HG02981 (cell line): ENCODE results near the gene SRC.

Experiments
- ATAC-seq: cut with Tn5 transposase; IDR thresholded peaks from one replicate; pipeline ENCODE4 v1.9.1; 2021; ENCODE audit warnings: mild to moderate bottlenecking, moderate library complexity; ENCODE audit not compliant: unreplicated experiment

Gene SRC

DNA sequence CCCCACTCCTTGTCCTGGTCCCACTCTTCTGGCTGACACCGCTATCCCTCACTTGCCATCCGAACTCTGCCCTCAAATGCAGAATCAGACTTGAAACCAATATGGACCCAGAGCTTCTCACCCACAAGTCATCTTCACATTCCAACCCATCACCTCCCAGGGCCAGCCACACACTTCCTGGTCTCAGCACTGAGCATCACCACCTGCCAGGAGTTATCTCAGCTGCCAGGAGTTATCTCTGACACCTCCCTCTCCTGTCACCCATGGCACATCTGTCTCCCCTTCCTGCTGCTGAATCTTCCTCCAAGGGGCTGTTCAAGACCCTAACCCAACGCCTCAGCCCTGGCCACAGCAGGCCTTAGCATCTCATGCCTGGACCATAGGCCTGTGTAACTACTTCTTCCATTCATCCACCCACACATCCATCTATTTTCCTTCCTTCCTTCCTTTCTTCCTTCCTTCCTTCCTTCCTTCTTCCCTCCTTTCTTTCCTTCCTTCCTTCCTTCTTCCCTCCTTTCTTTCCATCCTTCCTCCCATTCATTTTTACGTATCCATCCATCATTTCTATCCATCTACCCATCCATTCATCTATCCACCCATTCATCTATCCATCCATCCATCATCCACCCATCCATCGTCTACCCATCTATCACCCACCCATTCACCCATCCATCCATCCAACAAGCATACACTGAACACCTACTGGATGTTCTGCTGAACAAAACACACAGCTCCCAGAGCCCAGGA, 100.5 kb downstream of the SRC start:
- ATAC-seq, result no peak

DNA sequence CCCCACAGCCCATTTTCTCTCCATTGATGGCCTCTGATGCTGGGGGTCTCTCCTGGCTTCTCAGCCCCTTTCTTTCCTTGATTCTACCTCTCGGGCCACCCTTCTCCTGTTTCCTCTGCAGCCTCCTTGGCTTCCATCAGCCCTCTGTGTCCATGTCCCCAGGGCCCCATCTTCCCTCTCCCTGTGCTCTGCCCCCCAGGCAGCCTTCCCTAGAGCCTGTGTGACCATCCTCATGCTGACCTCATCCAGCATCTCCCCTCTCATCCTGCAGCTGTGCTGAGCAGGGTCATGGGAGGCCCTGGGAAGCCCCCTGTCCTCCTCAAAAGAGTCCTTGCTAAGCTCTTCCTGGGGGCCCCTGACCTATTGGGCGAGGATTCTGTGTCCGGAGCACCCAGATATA, 101.7 kb downstream of the SRC start:
- ATAC-seq, result no peak

DNA sequence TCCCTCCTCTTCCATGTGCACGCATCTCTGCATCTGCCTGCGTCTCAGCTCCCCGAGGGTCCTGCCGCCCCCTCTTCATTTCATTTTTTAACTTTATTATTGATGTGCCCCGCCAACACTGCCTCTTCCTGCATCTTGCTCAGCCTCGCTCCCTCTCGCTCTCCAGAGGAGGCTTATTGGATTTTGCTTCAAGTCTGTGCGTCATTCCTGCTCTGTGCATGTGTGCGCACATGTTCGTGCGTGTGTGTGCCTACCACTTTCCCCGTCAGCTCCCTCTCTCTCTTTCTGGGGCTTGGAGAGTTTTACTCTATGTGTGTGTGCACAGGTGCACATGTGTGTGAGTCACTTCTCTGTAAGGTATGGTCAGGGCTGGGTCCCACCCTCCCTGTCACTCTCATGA, 103.3 kb downstream of the SRC start:
- no peak for ATAC-seq

DNA sequence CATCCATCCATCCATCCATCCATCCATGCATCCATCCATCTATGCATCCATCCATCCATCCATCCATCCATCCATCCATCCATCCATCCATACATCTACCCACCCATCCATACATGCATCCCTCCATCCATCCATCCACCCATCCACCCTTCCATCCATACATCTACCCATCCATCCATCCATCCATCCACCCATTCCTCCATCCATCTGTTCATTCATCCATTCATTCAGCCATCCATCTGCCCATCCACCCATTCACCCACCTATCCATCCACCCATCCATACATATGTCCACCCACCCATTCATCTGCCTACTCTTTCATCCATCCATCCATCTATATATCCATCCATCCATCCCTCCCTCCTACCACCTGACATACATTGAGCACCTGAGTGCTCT, 104.4 kb downstream of the SRC start:
- ATAC-seq, result no peak

DNA sequence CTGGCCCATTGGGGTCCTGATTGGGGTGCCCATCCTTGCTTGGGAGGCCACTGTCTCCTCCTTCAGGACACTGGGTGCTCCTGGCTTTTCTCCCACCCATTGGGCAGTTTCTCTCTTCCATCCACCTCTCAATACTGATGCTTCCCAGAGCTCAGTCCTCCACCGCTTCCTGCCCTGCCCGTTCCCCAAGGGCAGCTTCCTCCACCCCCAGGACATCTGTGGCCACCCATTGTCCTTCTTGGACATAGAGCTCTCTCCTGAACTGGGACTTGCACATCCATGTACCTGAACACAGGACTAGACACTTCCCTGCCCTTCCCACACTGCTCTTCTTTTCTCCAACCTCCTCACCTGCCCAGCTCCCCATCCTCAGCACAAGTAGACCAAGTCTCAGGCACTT, 105.7 kb downstream of the SRC start:
- no peak for ATAC-seq

DNA sequence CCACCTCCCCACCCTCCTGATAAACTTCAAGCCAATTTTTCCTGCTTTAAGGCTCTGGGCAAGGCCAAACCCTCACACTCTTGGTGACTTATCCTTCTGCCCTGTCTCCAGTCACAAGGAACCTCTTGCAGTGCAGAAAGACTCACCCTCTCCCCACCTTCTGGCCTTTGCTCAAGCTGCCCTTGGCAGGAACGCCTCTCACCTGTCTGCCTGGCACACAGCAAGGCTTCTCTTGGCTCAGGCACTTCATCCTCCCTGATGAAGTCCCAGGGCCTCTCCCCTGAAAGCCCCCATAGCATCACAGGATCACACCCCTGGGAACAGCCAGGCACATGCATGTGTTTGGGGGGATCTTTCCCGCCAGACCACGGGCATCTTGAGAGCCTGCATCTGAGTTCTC, 106.3 kb downstream of the SRC start:
- no peak for ATAC-seq

DNA sequence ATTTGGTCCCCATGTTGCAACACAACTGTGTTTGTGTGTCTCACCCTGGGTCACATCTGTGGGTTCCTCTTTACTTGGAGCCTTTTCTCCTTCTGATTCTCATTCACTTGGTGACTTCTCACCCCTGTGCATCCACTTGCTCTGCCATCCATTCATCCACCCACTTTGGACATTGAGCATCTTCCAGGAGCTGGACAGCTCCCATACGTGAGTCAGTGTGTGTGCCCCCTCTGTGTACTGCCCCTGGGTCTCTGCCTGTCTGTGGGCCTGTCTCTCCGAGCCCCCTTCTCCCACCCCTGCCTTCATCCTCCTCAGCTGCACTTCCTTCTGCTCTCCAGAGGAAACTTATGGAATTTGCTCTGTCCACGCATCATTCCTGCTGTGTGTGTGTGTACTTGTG, 107.3 kb downstream of the SRC start:
- ATAC-seq, result no peak

DNA sequence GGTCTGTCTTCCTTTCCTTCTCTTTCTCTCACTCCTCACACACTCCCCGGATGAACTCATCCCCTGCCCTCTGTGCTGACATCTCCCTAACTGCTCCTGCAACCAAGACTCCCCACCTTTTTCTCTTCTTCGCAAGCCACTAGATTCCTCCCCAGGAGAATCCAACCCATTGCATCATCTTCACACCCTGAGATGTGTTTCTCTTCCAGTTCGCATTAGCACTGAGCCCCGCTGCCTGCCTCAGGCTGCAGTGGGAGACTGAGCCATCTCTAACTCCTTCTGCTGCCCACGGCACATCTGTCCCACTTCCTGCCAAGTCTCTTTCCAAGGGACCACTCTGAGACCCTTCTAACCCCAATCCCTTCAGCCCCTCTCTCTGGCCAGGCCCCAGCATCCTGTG, 107.9 kb downstream of the SRC start:
- no peak for ATAC-seq

DNA sequence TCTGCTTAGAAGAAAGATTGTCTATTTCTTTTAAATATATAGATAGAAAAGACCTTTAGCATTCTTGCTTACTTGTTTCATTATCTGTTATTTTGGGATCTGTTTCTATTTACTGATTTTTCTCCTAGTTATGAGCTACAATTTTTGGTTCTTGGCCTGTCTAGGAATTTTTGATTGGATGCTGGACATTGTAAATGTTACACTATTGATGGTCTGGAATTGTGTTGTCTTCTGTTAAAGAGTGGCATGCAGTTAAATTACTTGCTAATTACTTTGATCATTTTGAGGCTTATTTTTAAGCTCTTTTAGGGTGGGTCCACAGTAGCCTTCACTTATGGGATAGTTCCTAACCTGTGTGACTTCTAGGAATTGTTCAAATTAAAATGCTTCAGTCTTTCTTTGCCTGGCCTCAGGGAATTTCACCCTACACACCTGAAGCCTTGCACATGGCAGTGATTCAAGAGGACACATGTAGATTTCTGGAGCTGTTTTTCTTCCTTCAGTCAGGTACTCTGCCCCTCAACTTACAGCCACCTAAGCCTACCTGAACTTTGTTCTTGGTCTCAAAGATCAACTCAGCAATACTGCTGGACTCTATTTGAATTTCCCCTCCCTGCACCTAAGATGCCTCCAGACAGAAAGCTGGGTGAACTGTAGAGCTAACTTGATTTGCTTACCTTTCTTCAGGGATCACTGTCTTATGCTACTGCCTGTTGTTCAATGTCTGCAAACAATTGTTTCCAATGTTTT, 108.9 kb downstream of the SRC start:
- ATAC-seq, result no peak
